Right lobe of liver (tissue), 4 donors: ENCODE results near the gene LRRC37B.
"Not testable (repeated sequence)": the region's sequence is repeated elsewhere in the genome, so short reads cannot be mapped to it uniquely, and the experiment has no call there.

Experiments used
- CTCF ChIP-seq, 4 donors: fragments of 200-600 bp in 3 of 4; fragments of 450-650 bp in 1 of 4; IDR thresholded peaks; one replicate each; pipeline versions ENCODE4 v1.5.1 to v1.8.0; 2016 to 2022; ENCODE audit warnings: antibody characterized with exemption in 4 of 4, mild to moderate bottlenecking in 2 of 4
- POLR2A ChIP-seq: fragments of 450-650 bp; IDR thresholded peaks from one replicate; pipeline ENCODE4 v1.6.1; 2017; ENCODE audit warnings: antibody characterized with exemption, mild to moderate bottlenecking
- donor health status: DM: no; HTN: no; CAD: no.
- donor health status: DM: no; HTN: no; CAD: no.
- donor health status: DM: no; HTN: yes; CAD: no.

- not testable (repeated sequence) for TF ChIP-seq CTCF (IDR thresholded peaks at IDR 0.05); POLR2A
These were observed 40.5 kb downstream of the LRRC37B start for GRCh38 chr17:32047663-32048062.
